ENCODE data around the gene ASB18.

The ASB18 gene

DNA sequence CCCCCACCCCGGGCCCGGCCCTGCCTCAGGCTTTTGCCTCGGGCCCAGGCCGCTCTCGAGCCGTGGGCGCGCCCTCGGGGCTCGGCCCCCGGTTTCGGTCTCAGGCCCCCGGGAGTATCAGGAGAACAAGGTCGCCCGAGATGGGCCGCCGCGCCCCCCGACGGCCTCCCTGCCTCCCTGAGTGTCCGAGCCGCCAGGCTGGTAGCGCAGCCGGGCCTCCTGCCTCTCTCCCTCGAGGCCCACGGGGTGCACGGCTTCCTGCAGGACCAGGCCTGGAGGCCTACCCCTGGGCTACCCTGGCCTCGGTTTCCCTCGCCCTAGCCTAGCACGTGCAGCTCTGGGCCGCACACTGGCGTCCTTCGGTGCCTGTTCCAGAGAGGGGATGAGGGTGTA, 104.4 kb downstream of the ASB18 start:
- Histone ChIP-seq H3K4me2 (ENCODE audit: low read length) (no peak overlapping the region), H3K27me3 (ENCODE audit: insufficient read depth, low read length) (no peaks in the 10 kb centered on the region), H3K36me3 (ENCODE audit: insufficient read depth, low read length) (no peaks in the 10 kb centered on the region), H3F3A (ENCODE audit: insufficient read depth, low read length) (no peaks in the 10 kb centered on the region), H3K4me1 (ENCODE audit: insufficient read depth, low read length, severe bottlenecking) (no peaks in the 10 kb centered on the region), H3K9me2 (ENCODE audit: low read depth, low read length) (no peaks in the 10 kb centered on the region), H3K4me3 (ENCODE audit: low read depth, low read length, poor library complexity, severe bottlenecking) (no peak overlapping the region), H3K79me2 (ENCODE audit: insufficient read depth, low read length) (no peaks in the 10 kb centered on the region), H3K9ac (ENCODE audit: low read length) (no peak overlapping the region), H4K20me1 (ENCODE audit: insufficient read depth, low read length) (no peaks in the 10 kb centered on the region), H3K27ac (ENCODE audit: low read depth, low read length, poor library complexity, severe bottlenecking) (no peak overlapping the region), H3K9me3 (ENCODE audit: low read length) (no peaks in the 10 kb centered on the region), H2AFZ (ENCODE audit: low read length) (no peak overlapping the region)
- TF ChIP-seq EZH2 (IDR thresholded peaks at IDR 0.05; ENCODE audit: borderline replicate concordance, low read length) (no peak), CTCF (IDR thresholded peaks at IDR 0.05; ENCODE audit: low read length) (no peak)

- H4K20me1 ChIP-seq (ENCODE audit: insufficient read depth, low read length), result no peaks in the 10 kb centered on the region
- no peak overlapping the region for H2AFZ ChIP-seq (ENCODE audit: low read length)
- no peaks in the 10 kb centered on the region for H3F3A ChIP-seq (ENCODE audit: insufficient read depth, low read length)
- no peaks in the 10 kb centered on the region for H3K27me3 ChIP-seq (ENCODE audit: insufficient read depth, low read length)
- H3K9ac ChIP-seq (ENCODE audit: low read length), result no peak overlapping the region
- no peak overlapping the region for H3K4me2 ChIP-seq (ENCODE audit: low read length)
- no peaks in the 10 kb centered on the region for H3K36me3 ChIP-seq (ENCODE audit: insufficient read depth, low read length)
- no peaks in the 10 kb centered on the region for H3K79me2 ChIP-seq (ENCODE audit: insufficient read depth, low read length)
- no peak overlapping the region for H3K27ac ChIP-seq (ENCODE audit: low read depth, low read length, poor library complexity, severe bottlenecking)
- no peaks in the 10 kb centered on the region for H3K9me3 ChIP-seq (ENCODE audit: low read length)
- H3K4me3 ChIP-seq (ENCODE audit: low read depth, low read length, poor library complexity, severe bottlenecking), result no peak overlapping the region
- no peak for TF ChIP-seq EZH2 (IDR thresholded peaks at IDR 0.05; ENCODE audit: borderline replicate concordance, low read length)
- H3K9me2 ChIP-seq (ENCODE audit: low read depth, low read length), result no peaks in the 10 kb centered on the region
- H3K4me1 ChIP-seq (ENCODE audit: insufficient read depth, low read length, severe bottlenecking), result no peaks in the 10 kb centered on the region
These were observed 105.0 kb downstream of the ASB18 start for GRCh38 chr2:236158969-236159777.

DNA sequence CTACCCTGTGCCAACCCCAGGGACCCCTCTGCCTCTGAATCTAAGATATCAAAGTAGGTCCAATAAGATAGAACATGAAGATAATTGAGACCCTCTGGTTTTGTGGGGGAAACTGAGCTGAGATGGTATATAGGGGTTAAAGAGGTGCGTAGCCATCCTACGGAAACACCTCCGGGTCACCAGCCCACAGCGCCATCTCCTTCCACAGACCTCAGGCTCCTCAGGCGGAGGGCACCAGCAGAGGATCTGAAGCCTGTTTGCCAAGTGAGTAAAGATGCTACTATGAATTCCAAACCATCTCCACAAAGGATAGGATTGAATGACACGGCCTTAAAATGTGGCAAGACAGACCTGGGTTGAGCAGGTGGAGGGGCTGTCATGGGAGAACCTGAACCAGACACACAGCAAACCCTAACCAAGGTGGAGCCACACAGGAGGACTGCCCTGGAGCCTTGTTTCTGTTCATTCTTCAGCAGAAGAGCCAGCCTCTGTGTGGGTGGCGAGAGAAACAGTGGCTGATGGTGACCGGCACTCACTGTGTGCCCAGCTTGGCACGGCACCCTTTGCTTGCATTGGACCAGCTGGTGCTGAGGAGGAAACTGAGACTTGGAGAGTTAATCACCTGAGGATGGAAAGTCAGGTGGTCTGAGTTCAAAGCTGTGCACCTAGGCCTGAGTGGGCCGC, 106.2 kb downstream of the ASB18 start:
- Histone ChIP-seq H3K9ac (ENCODE audit: low read length) (no peak overlapping the region), H2AFZ (ENCODE audit: low read length) (no peak overlapping the region), H4K20me1 (ENCODE audit: insufficient read depth, low read length) (no peaks in the 10 kb centered on the region), H3K27ac (ENCODE audit: low read depth, low read length, poor library complexity, severe bottlenecking) (no peak overlapping the region), H3K9me2 (ENCODE audit: low read depth, low read length) (no peaks in the 10 kb centered on the region), H3K9me3 (ENCODE audit: low read length) (no peaks in the 10 kb centered on the region), H3K4me3 (ENCODE audit: low read depth, low read length, poor library complexity, severe bottlenecking) (no peak overlapping the region), H3K4me1 (ENCODE audit: insufficient read depth, low read length, severe bottlenecking) (no peaks in the 10 kb centered on the region), H3K4me2 (ENCODE audit: low read length) (no peak overlapping the region), H3K27me3 (ENCODE audit: insufficient read depth, low read length) (no peaks in the 10 kb centered on the region), H3K36me3 (ENCODE audit: insufficient read depth, low read length) (no peaks in the 10 kb centered on the region), H3K79me2 (ENCODE audit: insufficient read depth, low read length) (no peaks in the 10 kb centered on the region), H3F3A (ENCODE audit: insufficient read depth, low read length) (no peaks in the 10 kb centered on the region)
- TF ChIP-seq EZH2 (IDR thresholded peaks at IDR 0.05; ENCODE audit: borderline replicate concordance, low read length) (no peak), CTCF (IDR thresholded peaks at IDR 0.05; ENCODE audit: low read length) (no peak)

Data from OCI-LY1 (cell line).